Endothelial cell of umbilical vein (primary cell): ENCODE results near the gene TRPC4AP. TPM values are rescaled to one million over a fixed set of nuclear protein-coding genes. Genes with fewer than 3 reads are reported as not detected.

ENCODE experiments used
- BruUV-seq: library from RNA; stranded (reverse); fragments of 400-500 nt; replicated peaks from 2 replicates; lab custom pipeline; 2021; lab: Mats Ljungman, UMichigan
- CTCF ChIA-PET: fragments of 300-600, 350-600 bp; sonication (Branson Sonifier 250); formaldehyde crosslinking; loops from one replicate; lab custom pipeline; 2021; ENCODE audit warnings: antibody characterized with exemption, inconsistent platforms; lab: Charles Lee
- POLR2A ChIA-PET: fragments of 300-600, 350-600 bp; sonication (Branson Sonifier 250); formaldehyde crosslinking; loops from one replicate; lab custom pipeline; 2021; ENCODE audit warnings: antibody characterized with exemption, inconsistent platforms; lab: Charles Lee
- DNase-seq: peaks from one replicate; pipeline ENCODE4 v3.0.0-alpha.2; 2011; ENCODE audit warnings: low read depth, low spot score
- FAIRE-seq: peaks from 2 replicates; lab custom pipeline; 2011; peaks lifted over from hg19 to GRCh38; lab: Jason Lieb, UNC
- H2AFZ ChIP-seq: 2 replicates; pipeline ENCODE4 v1.6.0; 2012; ENCODE audit warnings: low read depth, low read length, control low read depth, inconsistent platforms
- H3K27ac ChIP-seq: 2 replicates; pipeline ENCODE4 v1.5.1; 2011; ENCODE audit warnings: low read depth, mild to moderate bottlenecking, control low read depth, low read length, moderate library complexity; ENCODE audit not compliant: insufficient read depth
- H3K27me3 ChIP-seq, 2 experiments: 2 replicates each; pipeline versions ENCODE4 v1.6.0 to v1.6.1; 2011; ENCODE audit warnings: low read length in 2 of 2, mixed read lengths in 1 of 2; ENCODE audit not compliant: control insufficient read depth in 2 of 2, insufficient read depth in 2 of 2
- H3K36me3 ChIP-seq, 2 experiments: 2 replicates in 1 of 2; 3 replicates in 1 of 2; pipeline ENCODE4 v1.5.1; 2011; ENCODE audit warnings: low read length in 2 of 2, mild to moderate bottlenecking in 1 of 2, moderate library complexity in 1 of 2; ENCODE audit not compliant: control insufficient read depth in 2 of 2, insufficient read depth in 2 of 2; ENCODE audit errors: extremely low read depth in 1 of 2
- H3K4me1 ChIP-seq: 3 replicates; pipeline ENCODE4 v1.5.1; 2011; ENCODE audit warnings: mild to moderate bottlenecking, low read length; ENCODE audit not compliant: control insufficient read depth, insufficient read depth; ENCODE audit errors: extremely low read depth
- H3K4me2 ChIP-seq: 2 replicates; pipeline ENCODE4 v1.6.1; 2011; ENCODE audit warnings: low read length, control low read depth, mixed read lengths; ENCODE audit not compliant: insufficient read depth
- H3K4me3 ChIP-seq, 3 experiments: fragments of 200-600 bp in 1 of 3; sonication (generic), shearing (Covaris generic) in 1 of 3; replicated peaks in 1 of 3; 2 replicates each; pipeline ENCODE4 v1.5.1; 2011 to 2016; ENCODE audit warnings: control low read depth in 3 of 3, low read length in 3 of 3, mild to moderate bottlenecking in 2 of 3, inconsistent platforms in 1 of 3, low read depth in 1 of 3, moderate library complexity in 1 of 3; ENCODE audit not compliant: insufficient read depth in 1 of 3
- H3K79me2 ChIP-seq: 2 replicates; pipeline ENCODE4 v1.6.0; 2012; ENCODE audit warnings: low read length, inconsistent platforms; ENCODE audit not compliant: control insufficient read depth, insufficient read depth
- H3K9ac ChIP-seq: replicated peaks from 2 replicates; pipeline ENCODE3; 2011; ENCODE audit warnings: low read length, control low read depth; ENCODE audit not compliant: insufficient read depth; ENCODE audit errors: extremely low read depth
- H3K9me1 ChIP-seq: replicated peaks from 3 replicates; pipeline ENCODE4 v1.6.0; 2011; ENCODE audit warnings: mild to moderate bottlenecking, low read length; ENCODE audit not compliant: control insufficient read depth, insufficient read depth; ENCODE audit errors: extremely low read depth
- H3K9me3 ChIP-seq: replicated peaks from 2 replicates; pipeline ENCODE4 v1.5.1; 2012; ENCODE audit warnings: low read length, inconsistent platforms; ENCODE audit not compliant: control insufficient read depth, insufficient read depth
- H4K20me1 ChIP-seq: replicated peaks from 2 replicates; pipeline ENCODE3; 2011; ENCODE audit warnings: mild to moderate bottlenecking, low read length; ENCODE audit not compliant: control insufficient read depth, insufficient read depth; ENCODE audit errors: extremely low read depth
- EZH2 ChIP-seq: IDR thresholded peaks from 2 replicates; pipeline ENCODE4 v1.6.1; 2012; ENCODE audit warnings: borderline replicate concordance, low read depth, mild to moderate bottlenecking, moderate library complexity, low read length, inconsistent platforms; ENCODE audit not compliant: severe bottlenecking
- FOS ChIP-seq: IDR thresholded peaks from 2 replicates; pipeline ENCODE4 v1.6.1; 2011; ENCODE audit warnings: mild to moderate bottlenecking, low read length, moderate library complexity, borderline replicate concordance; ENCODE audit not compliant: insufficient read depth
- JUN ChIP-seq: IDR thresholded peaks from 2 replicates; pipeline ENCODE4 v1.6.1; 2011; ENCODE audit warnings: borderline replicate concordance, low read depth; ENCODE audit not compliant: insufficient read length, insufficient read depth
- MYC ChIP-seq: IDR thresholded peaks from one replicate; pipeline ENCODE4 v1.6.1; 2011; ENCODE audit warnings: mild to moderate bottlenecking, low read depth, low read length
- POLR2A ChIP-seq: IDR thresholded peaks from 2 replicates; pipeline ENCODE4 v1.6.1; 2012; ENCODE audit warnings: low read depth, mild to moderate bottlenecking, control low read depth, low read length
- POLR2AphosphoS5 ChIP-seq: IDR thresholded peaks from 2 replicates; pipeline ENCODE4 v1.6.1; 2012; ENCODE audit warnings: low read depth, mild to moderate bottlenecking, control low read depth, low read length, moderate library complexity; ENCODE audit not compliant: insufficient read depth
- dilution Hi-C: fragments of 300-500 bp; cut with MboI; formaldehyde crosslinking; loops from one replicate; pipeline ENCODE4 v1.15.0; 2019; ENCODE audit warnings: low sequenced_read_pairs; ENCODE audit not compliant: extremely low pct_ligation_motif_present
- intact Hi-C: fragments of 100-400 bp; cut with micrococcal nuclease; formaldehyde crosslinking; loops from one replicate; pipeline ENCODE4 v1.10.0; 2022
- polyA plus RNA-seq, 4 experiments: library from polyadenylated mRNA; depleted of rRNA in 3 of 4; stranded (reverse) in 3 of 4; unstranded in 1 of 4; fragments of >200 nt; gene quantifications; 2 replicates each; pipeline versions ENCODE4 v1.2.1 to v1.2.3, GENCODE V29; 2011 to 2012; ENCODE audit warnings: missing spikeins in 1 of 4
- total RNA-seq: library from RNA; stranded (reverse); gene quantifications from 2 replicates; pipeline ENCODE4 v1.2.3, GENCODE V29; 2021
- TF ChIP-seq, protein P1 (sequence below), 2 donors: IDR thresholded peaks; 1 replicate in 1 of 2; 2 replicates in 1 of 2; pipeline ENCODE4 v1.5.1; 2011; ENCODE audit warnings: low read length in 2 of 2, mild to moderate bottlenecking in 2 of 2, moderate library complexity in 2 of 2, control low read depth in 1 of 2, inconsistent platforms in 1 of 2, low read depth in 1 of 2; ENCODE audit not compliant: insufficient read depth in 1 of 2; ENCODE audit errors: extremely low read depth in 1 of 2
- TF ChIP-seq, protein P2 (sequence below): IDR thresholded peaks from 2 replicates; pipeline ENCODE4 v1.6.1; 2011; ENCODE audit not compliant: insufficient read depth, insufficient read length

Gene TRPC4AP
- total and polyA plus RNA-seq, 2 donors (not counting 3 experiments of a cell fraction or from before 2014, with no cell fraction given) = 89.0 to 103 TPM

DNA sequence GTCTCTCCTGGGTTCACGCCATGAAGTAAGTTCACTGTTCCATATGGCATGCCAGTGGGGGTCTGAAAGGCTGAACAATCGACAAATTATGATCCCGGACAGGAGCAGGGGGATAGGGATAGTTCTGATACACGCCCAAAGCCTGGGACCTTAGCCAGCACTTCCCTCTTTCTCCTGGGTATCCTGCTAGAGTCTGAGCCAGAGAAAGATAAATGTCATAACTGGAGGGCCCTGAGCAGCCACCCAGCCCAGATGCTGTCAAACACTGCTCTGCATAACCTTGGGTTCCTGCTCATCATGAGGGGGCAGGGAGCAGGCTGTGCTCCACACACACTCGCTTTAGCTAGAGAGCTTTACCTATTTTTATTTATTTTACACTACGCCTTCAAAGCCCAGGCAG, 42.3 kb upstream of the TRPC4AP start:
- Histone ChIP-seq H3K9me3 (no peaks in the 10 kb centered on the region), H3K36me3 (peaks cover 9 to 16% of the 10 kb centered on the region in 2 experiments), H3K4me3 (peak overlapping the region in 1 of 3 experiments; percentile 2), H3K27me3 (no peaks in the 10 kb centered on the region), H2AFZ (peak overlapping the region; percentile 7), H3K9ac (peak overlapping the region; percentile 53), H3K79me2 (no peaks in the 10 kb centered on the region), H4K20me1 (no peaks in the 10 kb centered on the region), H3K9me1 (no peaks in the 10 kb centered on the region), H3K4me1 (peaks cover 39% of the 10 kb centered on the region), H3K27ac (peak overlapping the region; percentile 97), H3K4me2 (peak overlapping the region; percentile 51)
- ChIA-PET CTCF (interaction anchor here (1.2 to 4.8 kb wide), 4 partner anchors 17 to 39 kb away, joined by 4 to 59 read pairs (median 32); no protein-coding TSS in a partner anchor), POLR2A (no interaction called here)
- no peak for DNase-seq
- TSS peak; percentile 67 for BruUV-seq
- intact Hi-C loops (loop anchor here (1.0 to 5.0 kb wide), 3 partner anchors 15 to 263 kb away; partner anchors contain the start of genes GGT7 and PROCR), dilution Hi-C loops (no loop called here)
- TF ChIP-seq POLR2A = no peak
- TF ChIP-seq EZH2 = no peak
- TF ChIP-seq FOS = no peak
- no peak for TF ChIP-seq JUN
- TF ChIP-seq, protein P1, sequence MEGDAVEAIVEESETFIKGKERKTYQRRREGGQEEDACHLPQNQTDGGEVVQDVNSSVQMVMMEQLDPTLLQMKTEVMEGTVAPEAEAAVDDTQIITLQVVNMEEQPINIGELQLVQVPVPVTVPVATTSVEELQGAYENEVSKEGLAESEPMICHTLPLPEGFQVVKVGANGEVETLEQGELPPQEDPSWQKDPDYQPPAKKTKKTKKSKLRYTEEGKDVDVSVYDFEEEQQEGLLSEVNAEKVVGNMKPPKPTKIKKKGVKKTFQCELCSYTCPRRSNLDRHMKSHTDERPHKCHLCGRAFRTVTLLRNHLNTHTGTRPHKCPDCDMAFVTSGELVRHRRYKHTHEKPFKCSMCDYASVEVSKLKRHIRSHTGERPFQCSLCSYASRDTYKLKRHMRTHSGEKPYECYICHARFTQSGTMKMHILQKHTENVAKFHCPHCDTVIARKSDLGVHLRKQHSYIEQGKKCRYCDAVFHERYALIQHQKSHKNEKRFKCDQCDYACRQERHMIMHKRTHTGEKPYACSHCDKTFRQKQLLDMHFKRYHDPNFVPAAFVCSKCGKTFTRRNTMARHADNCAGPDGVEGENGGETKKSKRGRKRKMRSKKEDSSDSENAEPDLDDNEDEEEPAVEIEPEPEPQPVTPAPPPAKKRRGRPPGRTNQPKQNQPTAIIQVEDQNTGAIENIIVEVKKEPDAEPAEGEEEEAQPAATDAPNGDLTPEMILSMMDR (IDR thresholded peaks at IDR 0.05; ENCODE audit: extremely low read depth in 1 of 2, insufficient read depth in 1 of 2, low read depth in 1 of 2, low read length in 2 of 2) = no peak
- TF ChIP-seq POLR2AphosphoS5 = no peak
- TF ChIP-seq, protein P2, sequence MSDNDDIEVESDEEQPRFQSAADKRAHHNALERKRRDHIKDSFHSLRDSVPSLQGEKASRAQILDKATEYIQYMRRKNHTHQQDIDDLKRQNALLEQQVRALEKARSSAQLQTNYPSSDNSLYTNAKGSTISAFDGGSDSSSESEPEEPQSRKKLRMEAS = no peak
- no peak for TF ChIP-seq MYC
- FAIRE-seq = peak; percentile 85
